ENCODE results near the gene TNMD. TPM values are rescaled to one million over a fixed set of nuclear protein-coding genes. Genes with fewer than 3 reads are reported as not detected.
"Not testable (repeated sequence)": the region's sequence is repeated elsewhere in the genome, so short reads cannot be mapped to it uniquely, and the experiment has no call there.

Gene TNMD
- total RNA-seq, result not detected

DNA sequence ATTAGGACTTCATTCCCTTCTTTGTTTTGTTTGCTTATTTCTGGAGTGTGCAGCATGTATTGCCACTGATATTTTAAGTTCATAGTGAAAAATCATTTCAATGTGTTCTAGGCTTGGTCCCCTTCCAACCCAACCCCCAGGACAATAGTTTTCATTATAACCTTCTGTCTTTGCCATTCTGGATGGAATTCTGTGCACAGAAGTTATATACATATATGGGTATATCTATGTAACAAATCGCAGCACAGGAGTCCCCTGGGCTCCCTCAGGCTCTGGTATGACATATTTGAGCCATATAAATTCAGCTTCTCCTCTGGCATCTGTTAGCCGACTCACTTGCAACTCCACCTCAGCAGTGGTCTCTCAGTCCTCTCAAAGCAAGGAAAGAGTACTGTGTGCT, at the start of gene TNMD:
Gene TNMD, plus strand, starts transcription at position 326 of the 400 bp plus-strand sequence. CDS start 83 bp downstream, outside the sequence.
- ChIA-PET CTCF (no interaction called here), POLR2A (no interaction called here)
- Mint-ChIP-seq H3K4me1 (ENCODE audit: low read depth) (no peaks in the 10 kb centered on the region), H3K27me3 (peaks cover 6% of the 10 kb centered on the region), H3K4me3 (no peak within 1 kb of the TSS), H3K36me3 (ENCODE audit: low read depth) (no peaks in the 10 kb centered on the region), H3K9me3 (no peaks in the 10 kb centered on the region), H3K27ac (no peak within 1 kb of the TSS)
- no peak for DNase-seq
- no peak for ATAC-seq
- intact Hi-C loops (cut with micrococcal nuclease), result no loop called here
- TF ChIP-seq, protein P1, sequence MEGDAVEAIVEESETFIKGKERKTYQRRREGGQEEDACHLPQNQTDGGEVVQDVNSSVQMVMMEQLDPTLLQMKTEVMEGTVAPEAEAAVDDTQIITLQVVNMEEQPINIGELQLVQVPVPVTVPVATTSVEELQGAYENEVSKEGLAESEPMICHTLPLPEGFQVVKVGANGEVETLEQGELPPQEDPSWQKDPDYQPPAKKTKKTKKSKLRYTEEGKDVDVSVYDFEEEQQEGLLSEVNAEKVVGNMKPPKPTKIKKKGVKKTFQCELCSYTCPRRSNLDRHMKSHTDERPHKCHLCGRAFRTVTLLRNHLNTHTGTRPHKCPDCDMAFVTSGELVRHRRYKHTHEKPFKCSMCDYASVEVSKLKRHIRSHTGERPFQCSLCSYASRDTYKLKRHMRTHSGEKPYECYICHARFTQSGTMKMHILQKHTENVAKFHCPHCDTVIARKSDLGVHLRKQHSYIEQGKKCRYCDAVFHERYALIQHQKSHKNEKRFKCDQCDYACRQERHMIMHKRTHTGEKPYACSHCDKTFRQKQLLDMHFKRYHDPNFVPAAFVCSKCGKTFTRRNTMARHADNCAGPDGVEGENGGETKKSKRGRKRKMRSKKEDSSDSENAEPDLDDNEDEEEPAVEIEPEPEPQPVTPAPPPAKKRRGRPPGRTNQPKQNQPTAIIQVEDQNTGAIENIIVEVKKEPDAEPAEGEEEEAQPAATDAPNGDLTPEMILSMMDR (IDR thresholded peaks at IDR 0.05), result no peak

DNA sequence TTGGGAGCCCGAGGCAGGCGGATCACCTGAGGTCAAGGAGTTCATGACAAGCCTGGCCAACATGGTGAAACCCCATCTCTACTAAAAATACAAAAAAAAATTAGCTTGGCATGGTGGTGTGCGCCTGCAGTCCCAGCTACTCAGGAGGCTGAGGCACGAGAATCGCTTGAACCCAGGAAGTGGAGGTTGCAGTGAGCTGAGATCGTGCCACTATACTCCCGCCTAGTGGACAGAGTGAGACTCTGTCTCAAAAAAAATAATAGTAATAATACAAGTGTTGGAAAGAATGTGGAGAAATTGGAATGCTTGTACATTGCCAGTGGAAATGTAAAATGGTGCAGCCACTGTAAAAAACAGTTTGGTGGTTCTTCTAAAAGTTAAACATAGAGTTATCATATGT, 19.2 kb upstream of the TNMD start:
- POLR2A ChIA-PET; intact Hi-C loops (cut with micrococcal nuclease): not testable (repeated sequence)

GRCh38 chrX:100586747-100587146, 2.0 kb downstream of the TNMD start:
- H3K27ac Mint-ChIP-seq, result no peak overlapping the region
- no peaks in the 10 kb centered on the region for H3K9me3 Mint-ChIP-seq
- POLR2A ChIA-PET, result no interaction called here
- TF ChIP-seq, protein P1 (IDR thresholded peaks at IDR 0.05), result no peak
- H3K4me3 Mint-ChIP-seq, result no peak overlapping the region
- peaks cover 6% of the 10 kb centered on the region for H3K27me3 Mint-ChIP-seq
- DNase-seq, result no peak
- H3K4me1 Mint-ChIP-seq (ENCODE audit: low read depth), result no peaks in the 10 kb centered on the region
- no peak for ATAC-seq
- intact Hi-C loops (cut with micrococcal nuclease), result no loop called here
- H3K36me3 Mint-ChIP-seq (ENCODE audit: low read depth), result no peaks in the 10 kb centered on the region
- CTCF ChIA-PET, result no interaction called here

More for the DNA sequence above, 19.2 kb upstream of the TNMD start:
- H3K27me3 Mint-ChIP-seq; DNase-seq; H3K9me3 Mint-ChIP-seq; H3K4me1 Mint-ChIP-seq (ENCODE audit: low read depth); H3K27ac Mint-ChIP-seq; H3K4me3 Mint-ChIP-seq; ATAC-seq; H3K36me3 Mint-ChIP-seq (ENCODE audit: low read depth); CTCF ChIA-PET: not testable (repeated sequence)

DNA sequence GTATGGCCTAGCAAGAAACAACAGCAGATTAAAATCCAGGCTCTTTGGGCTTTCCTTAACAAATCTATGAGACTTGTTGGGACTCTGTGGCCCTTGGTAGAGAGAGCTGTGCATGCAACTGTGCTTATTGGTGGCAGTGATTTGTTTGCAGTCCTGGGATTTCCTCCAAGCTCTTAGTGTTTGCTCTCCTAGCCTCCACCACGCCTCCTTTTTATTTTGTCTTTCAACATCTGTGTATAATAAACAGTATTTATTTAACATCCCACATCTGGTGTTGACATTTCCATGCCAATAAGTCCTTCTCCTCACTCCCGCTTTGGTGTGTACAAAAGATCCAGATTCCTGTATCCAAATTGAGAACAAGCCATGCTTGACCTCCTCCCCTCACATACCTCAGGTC, 3.1 kb downstream of the TNMD start:
- no peak overlapping the region for H3K27ac Mint-ChIP-seq
- no peak overlapping the region for H3K4me3 Mint-ChIP-seq
- CTCF ChIA-PET, result no interaction called here
- DNase-seq, result no peak
- peaks cover 6% of the 10 kb centered on the region for H3K27me3 Mint-ChIP-seq
- ATAC-seq, result no peak
- no peaks in the 10 kb centered on the region for H3K9me3 Mint-ChIP-seq
- POLR2A ChIA-PET, result no interaction called here
- no peaks in the 10 kb centered on the region for H3K36me3 Mint-ChIP-seq (ENCODE audit: low read depth)
- no peaks in the 10 kb centered on the region for H3K4me1 Mint-ChIP-seq (ENCODE audit: low read depth)
- TF ChIP-seq, protein P1 (IDR thresholded peaks at IDR 0.05), result no peak
- intact Hi-C loops (cut with micrococcal nuclease), result no loop called here

GRCh38 chrX:100591256-100592051, 6.7 kb downstream of the TNMD start:
- Mint-ChIP-seq H3K36me3 (ENCODE audit: low read depth) (no peaks in the 10 kb centered on the region), H3K27me3 (peaks cover 3% of the 10 kb centered on the region), H3K4me1 (ENCODE audit: low read depth) (no peaks in the 10 kb centered on the region), H3K9me3 (no peaks in the 10 kb centered on the region), H3K27ac (no peak overlapping the region), H3K4me3 (no peak overlapping the region)
- ATAC-seq (no peak), DNase-seq (no peak)
- TF ChIP-seq, protein P1 (IDR thresholded peaks at IDR 0.05), result no peak
- ChIA-PET CTCF (no interaction called here), POLR2A (no interaction called here)
- intact Hi-C loops (cut with micrococcal nuclease), result no loop called here
